K562 (cell line): ENCODE measurements around the gene PDZD2. TPM values are rescaled to one million over a fixed set of nuclear protein-coding genes. Genes with fewer than 3 reads are reported as not detected.

Experiments used
- ATAC-seq: fragments of 200-7000 bp; cut with Tn5 transposase; 3 replicates; pipeline ENCODE4 v1.9.1; 2020; ENCODE audit warnings: moderate library complexity
- BruUV-seq: library from RNA; stranded (reverse); fragments of 400-500 nt; replicated peaks from 2 replicates; lab custom pipeline; 2021; lab: Mats Ljungman, UMichigan
- CTCF ChIA-PET: fragments of 300-600 bp; formaldehyde crosslinking; extraction: SDS; loops from one replicate; lab custom pipeline; 2021; ENCODE audit warnings: low intra/inter-chr PET ratio; lab: Yijun Ruan, JAX
- POLR2A ChIA-PET: fragments of 300-600, 350-650 bp; sonication (Branson Sonifier 250); formaldehyde crosslinking; extraction: SDS; loops from one replicate; lab custom pipeline; 2021; ENCODE audit warnings: antibody characterized with exemption, inconsistent platforms; lab: Yijun Ruan, JAX
- DNase-seq, 4 experiments: peaks; one replicate each; pipeline versions ENCODE4 v3.0.0 to v3.0.0-alpha.2; 2011 to 2018; ENCODE audit warnings: low spot score in 3 of 4, mixed read lengths in 3 of 4; ENCODE audit errors: extremely low read depth in 1 of 4
- FAIRE-seq: peaks from 2 replicates; lab custom pipeline; 2011; peaks lifted over from hg19 to GRCh38; lab: Jason Lieb, UNC
- H2AFZ ChIP-seq: 2 replicates; pipeline ENCODE4 v1.6.0; 2011; ENCODE audit warnings: low read depth, low read length, control low read depth, inconsistent platforms
- H3K27ac ChIP-seq: fragments of 200-600 bp; 3 replicates; pipeline ENCODE4 v1.8.0; 2011; ENCODE audit warnings: low read depth, mild to moderate bottlenecking, control low read depth, inconsistent platforms, low read length, moderate library complexity, mixed read lengths; ENCODE audit errors: extremely low read depth
- H3K27me3 ChIP-seq, 2 experiments: fragments of 300-600 bp in 1 of 2; 2 replicates in 1 of 2; 3 replicates in 1 of 2; pipeline versions ENCODE4 v1.6.0 to v1.8.0; 2011; ENCODE audit warnings: inconsistent platforms in 2 of 2, low read length in 2 of 2, mild to moderate bottlenecking in 1 of 2, mixed read lengths in 1 of 2, moderate library complexity in 1 of 2; ENCODE audit not compliant: control insufficient read depth in 2 of 2, insufficient read depth in 2 of 2
- H3K36me3 ChIP-seq: fragments of 300-600 bp; 3 replicates; pipeline ENCODE4 v1.8.0; 2011; ENCODE audit warnings: mild to moderate bottlenecking, low read length, inconsistent platforms; ENCODE audit not compliant: control insufficient read depth, insufficient read depth
- H3K4me1 ChIP-seq, 2 experiments: fragments of 200-600 bp in 1 of 2; replicated peaks in 1 of 2; 2 replicates in 1 of 2; 3 replicates in 1 of 2; pipeline versions ENCODE4 v1.5.1 to v1.8.0; 2011; ENCODE audit warnings: inconsistent platforms in 2 of 2, low read length in 2 of 2, mild to moderate bottlenecking in 1 of 2, mixed read lengths in 1 of 2, moderate library complexity in 1 of 2; ENCODE audit not compliant: control insufficient read depth in 2 of 2, insufficient read depth in 2 of 2
- H3K4me2 ChIP-seq: 2 replicates; pipeline ENCODE4 v1.6.1; 2011; ENCODE audit warnings: low read length, control low read depth, inconsistent platforms, mixed read lengths; ENCODE audit not compliant: insufficient read depth
- H3K4me3 ChIP-seq: fragments of 200-600 bp; sonication (generic), shearing (Covaris generic); 2 replicates; pipeline ENCODE4 v1.5.1; 2016; ENCODE audit warnings: control low read depth, inconsistent platforms
- H3K79me2 ChIP-seq: fragments of 200-600 bp; 3 replicates; pipeline ENCODE4 v1.8.0; 2011; ENCODE audit warnings: low read length, inconsistent platforms; ENCODE audit not compliant: control insufficient read depth, insufficient read depth
- H3K9ac ChIP-seq, 2 experiments: 2 replicates each; pipeline versions ENCODE4 v1.6.0 to v1.6.1; 2011; ENCODE audit warnings: low read depth in 2 of 2, low read length in 2 of 2, control low read depth in 1 of 2, inconsistent platforms in 1 of 2, mild to moderate bottlenecking in 1 of 2, mixed read lengths in 1 of 2; ENCODE audit not compliant: insufficient read depth in 1 of 2
- H3K9me1 ChIP-seq: one replicate; pipeline ENCODE4 v1.6.0; 2011; ENCODE audit warnings: inconsistent platforms, mild to moderate bottlenecking, low read length, moderate library complexity; ENCODE audit not compliant: control insufficient read depth, insufficient read depth
- H3K9me3 ChIP-seq: replicated peaks from 2 replicates; pipeline ENCODE4 v1.5.1; 2011; ENCODE audit warnings: low read depth, low read length, inconsistent platforms; ENCODE audit not compliant: control insufficient read depth, insufficient read depth
- H4K20me1 ChIP-seq: replicated peaks from 2 replicates; pipeline ENCODE4 v1.6.1; 2011; ENCODE audit warnings: low read length, inconsistent platforms, mixed read lengths; ENCODE audit not compliant: control insufficient read depth, insufficient read depth
- BDP1 ChIP-seq: IDR thresholded peaks from 3 replicates; pipeline ENCODE4 v1.6.1; 2011; ENCODE audit not compliant: insufficient read length, insufficient read depth
- CBFA2T2 ChIP-seq: fragments of 450-650 bp; conservative IDR thresholded peaks from 2 replicates; pipeline ENCODE4 v1.6.1; 2017; ENCODE audit warnings: mild to moderate bottlenecking
- CBFA2T3 ChIP-seq: fragments of 450-650 bp; IDR thresholded peaks from 2 replicates; pipeline ENCODE4 v1.6.1; 2017
- CCAR2 ChIP-seq: fragments of 200-400 bp; formaldehyde crosslinking; IDR thresholded peaks from 2 replicates; pipeline ENCODE4 v1.6.1; 2017; ENCODE audit warnings: mild to moderate bottlenecking, low read depth, low read length
- DACH1 ChIP-seq: fragments of 450-650 bp; IDR thresholded peaks from 2 replicates; pipeline ENCODE4 v1.6.1; 2018; ENCODE audit not compliant: partially characterized antibody
- EGR1 ChIP-seq: fragments of 450-650 bp; conservative IDR thresholded peaks from 2 replicates; pipeline ENCODE4 v1.6.1; 2017; ENCODE audit warnings: mild to moderate bottlenecking
- IRF9 ChIP-seq: fragments of 450-650 bp; IDR thresholded peaks from 2 replicates; pipeline ENCODE4 v1.6.1; 2016; ENCODE audit warnings: missing biosample characterization, missing genetic modification characterization
- KDM1A ChIP-seq, 2 experiments: fragments of 450-650 bp; IDR thresholded peaks; 2 replicates each; pipeline ENCODE4 v1.6.1; 2016; ENCODE audit warnings: mild to moderate bottlenecking in 2 of 2
- MAFK ChIP-seq: IDR thresholded peaks from 2 replicates; pipeline ENCODE4 v1.6.1; 2011; ENCODE audit warnings: low read length, improper control_type of control experiment
- MCM5 ChIP-seq: fragments of 450-650 bp; IDR thresholded peaks from 2 replicates; pipeline ENCODE4 v1.6.1; 2016; ENCODE audit warnings: low read depth
- POLR2H ChIP-seq: IDR thresholded peaks from 2 replicates; pipeline ENCODE4 v1.6.1; 2016; ENCODE audit warnings: missing genetic modification characterization, low read depth, mild to moderate bottlenecking, control low read depth, missing compliant biosample characterization, moderate library complexity
- PRDM10 ChIP-seq: fragments of 450-650 bp; IDR thresholded peaks from 2 replicates; pipeline ENCODE4 v1.6.1; 2018; ENCODE audit not compliant: partially characterized antibody
- RAD51 ChIP-seq: fragments of 450-650 bp; IDR thresholded peaks from 2 replicates; pipeline ENCODE4 v1.7.1; 2016; ENCODE audit warnings: low read depth, mild to moderate bottlenecking, borderline replicate concordance
- SREBF2 ChIP-seq: sonication (generic); formaldehyde crosslinking; IDR thresholded peaks from 2 replicates; pipeline ENCODE4 v1.4.0; 2020; ENCODE audit warnings: mild to moderate bottlenecking, missing genetic modification reagents
- XRCC3 ChIP-seq: fragments of 450-650 bp; IDR thresholded peaks from 2 replicates; pipeline ENCODE4 v1.6.1; 2017; ENCODE audit warnings: mild to moderate bottlenecking, moderate library complexity
- YBX1 ChIP-seq: fragments of 450-650 bp; IDR thresholded peaks from 2 replicates; pipeline ENCODE4 v1.7.1; 2016; ENCODE audit warnings: mild to moderate bottlenecking
- ZBTB17 ChIP-seq: fragments of 450-650 bp; formaldehyde crosslinking; IDR thresholded peaks from 2 replicates; pipeline ENCODE4 v1.4.0; 2020; ENCODE audit warnings: mild to moderate bottlenecking
- ZNF511 ChIP-seq: sonication (generic); formaldehyde crosslinking; IDR thresholded peaks from 2 replicates; pipeline ENCODE4 v1.8.0; 2022; ENCODE audit warnings: mild to moderate bottlenecking, missing genetic modification reagents
- WGBS: fragments of 100-300 bp; shearing (Covaris generic); methylation state at CpG from one replicate; pipeline ENCODE4 v1.1.6; 2016; ENCODE audit warnings: low coverage, mixed read lengths; ENCODE audit not compliant: insufficient coverage; ENCODE audit errors: missing lambda C conversion rate; 5-methylcytosine and 5-hydroxymethylcytosine counted together
- in situ Hi-C: fragments of 300-500 bp; cut with MboI; formaldehyde crosslinking; loops from 4 replicates; pipeline ENCODE4 v1.15.0; 2018; ENCODE audit warnings: inconsistent platforms, mixed read lengths
- intact Hi-C: fragments of 100-400 bp; cut with micrococcal nuclease; formaldehyde crosslinking; loops from 2 replicates; pipeline ENCODE4 v1.14.2; 2022
- polyA plus RNA-seq, 8 experiments: library from polyadenylated mRNA; depleted of rRNA in 4 of 8; stranded (reverse) in 5 of 8; unstranded in 3 of 8; fragments of >200 nt; fragmentation: Nextera tagmentation in 2 of 8; fragmentation: Illumina TruSeq in 1 of 8; extraction: Ambion mirVana in 2 of 8; extraction: Trizol in 1 of 8; gene quantifications; 2 replicates each; pipeline versions ENCODE4 v1.2.1 to v1.2.3, GENCODE V29; 2011 to 2014; ENCODE audit warnings: inconsistent platforms in 1 of 8, missing spikeins in 1 of 8
- total RNA-seq, 7 experiments: library from RNA; depleted of rRNA in 6 of 7; stranded (reverse); fragments of >200 nt in 6 of 7; fragmentation: Illumina TruSeq in 2 of 7; extraction: Trizol in 2 of 7; gene quantifications; 2 replicates each; pipeline versions ENCODE4 v1.2.1 to v1.2.3, GENCODE V29; 2011 to 2021; ENCODE audit warnings: low replicate concordance in 1 of 7

The PDZD2 gene
- total and polyA plus RNA-seq, 9 of the 15 experiments (the other 6 are each of a cell fraction or from before 2014, with no cell fraction given) = 0.02 to 0.08 (median 0.04) TPM; not detected in 6

GRCh38 chr5:31767335-31768031 is 128.6 kb downstream of the PDZD2 start:
- ATAC-seq = no peak
- in situ Hi-C loops (no loop called here), intact Hi-C loops (no loop called here)
- TF ChIP-seq POLR2H (tag) (no peak), RAD51 (no peak), BDP1 (no peak), CBFA2T3 (no peak), SREBF2 (CRISPR knock-in tag) (no peak), PRDM10 (no peak), CBFA2T2 (no peak), MAFK (no peak), DACH1 (no peak), IRF9 (tag) (no peak), XRCC3 (no peak), ZNF511 (CRISPR knock-in tag) (no peak), EGR1 (no peak), KDM1A (IDR thresholded peaks at IDR 0.05) (no peak), ZBTB17 (no peak), YBX1 (no peak), MCM5 (no peak), CCAR2 (no peak)
- POLR2A ChIA-PET = interaction anchor here (1.2 kb wide), 1 partner anchor 36 kb away, joined by 3 read pairs; no protein-coding TSS in a partner anchor
- no peak overlapping the region for H3K27ac ChIP-seq
- H4K20me1 ChIP-seq = 0 out of 2 replicates have a peak, but pooled peaks cover 3% of the 10 kb centered on the region
- no peak overlapping the region for H3K4me2 ChIP-seq
- BruUV-seq = no TSS peak
- H3K9me3 ChIP-seq = no peaks in the 10 kb centered on the region
- WGBS = 0% methylated on average over 4 of the region's 4 CpGs
- no peak overlapping the region for H2AFZ ChIP-seq
- H3K9me1 ChIP-seq = no peaks in the 10 kb centered on the region
- CTCF ChIA-PET = no interaction called here
- no peaks in the 10 kb centered on the region for H3K79me2 ChIP-seq
- FAIRE-seq = no peak
- no peak for DNase-seq
- H3K36me3 ChIP-seq = no peaks in the 10 kb centered on the region
- no peak overlapping the region for H3K4me3 ChIP-seq
- H3K9ac ChIP-seq = no peak overlapping the region
- H3K27me3 ChIP-seq = peaks cover 0 to 24% of the 10 kb centered on the region in 2 experiments; a peak in 3 of 5 replicates
- H3K4me1 ChIP-seq = no peaks in the 10 kb centered on the region
